NCI-H69 (cell line): ENCODE measurements around the gene CAPN13.

ENCODE experiments used
- DNase-seq: peaks from one replicate; lab custom pipeline; 2025; lab: John Stamatoyannopoulos, UW

CAPN13 gene, protein sequence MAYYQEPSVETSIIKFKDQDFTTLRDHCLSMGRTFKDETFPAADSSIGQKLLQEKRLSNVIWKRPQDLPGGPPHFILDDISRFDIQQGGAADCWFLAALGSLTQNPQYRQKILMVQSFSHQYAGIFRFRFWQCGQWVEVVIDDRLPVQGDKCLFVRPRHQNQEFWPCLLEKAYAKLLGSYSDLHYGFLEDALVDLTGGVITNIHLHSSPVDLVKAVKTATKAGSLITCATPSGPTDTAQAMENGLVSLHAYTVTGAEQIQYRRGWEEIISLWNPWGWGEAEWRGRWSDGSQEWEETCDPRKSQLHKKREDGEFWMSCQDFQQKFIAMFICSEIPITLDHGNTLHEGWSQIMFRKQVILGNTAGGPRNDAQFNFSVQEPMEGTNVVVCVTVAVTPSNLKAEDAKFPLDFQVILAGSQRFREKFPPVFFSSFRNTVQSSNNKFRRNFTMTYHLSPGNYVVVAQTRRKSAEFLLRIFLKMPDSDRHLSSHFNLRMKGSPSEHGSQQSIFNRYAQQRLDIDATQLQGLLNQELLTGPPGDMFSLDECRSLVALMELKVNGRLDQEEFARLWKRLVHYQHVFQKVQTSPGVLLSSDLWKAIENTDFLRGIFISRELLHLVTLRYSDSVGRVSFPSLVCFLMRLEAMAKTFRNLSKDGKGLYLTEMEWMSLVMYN

DNA sequence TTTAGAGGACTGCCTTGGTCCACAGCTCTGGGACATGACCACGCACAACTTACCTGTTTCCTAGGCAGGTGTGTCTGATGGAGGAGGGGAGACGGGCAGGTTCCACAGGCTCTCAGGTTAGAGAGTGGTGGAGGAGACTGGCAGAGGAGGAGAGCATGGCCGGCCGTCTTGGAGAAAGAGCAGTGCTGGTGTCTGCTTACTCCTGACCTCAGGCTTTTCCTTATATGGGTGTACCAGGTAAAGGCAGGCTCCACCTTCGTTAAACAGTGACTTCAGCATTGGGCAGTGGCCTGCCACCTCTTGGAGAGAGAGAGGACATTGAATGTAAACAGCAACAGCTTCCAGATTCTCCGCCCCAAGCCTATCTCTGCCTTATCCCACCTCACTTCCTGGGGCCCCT lies at the start of gene CAPN13:
Gene CAPN13 (minus strand): TSS at position 198 of the 400 bp plus-strand sequence. CDS start 20,121 bp downstream, outside the sequence.
- DNase-seq, result peak; percentile 19

DNA sequence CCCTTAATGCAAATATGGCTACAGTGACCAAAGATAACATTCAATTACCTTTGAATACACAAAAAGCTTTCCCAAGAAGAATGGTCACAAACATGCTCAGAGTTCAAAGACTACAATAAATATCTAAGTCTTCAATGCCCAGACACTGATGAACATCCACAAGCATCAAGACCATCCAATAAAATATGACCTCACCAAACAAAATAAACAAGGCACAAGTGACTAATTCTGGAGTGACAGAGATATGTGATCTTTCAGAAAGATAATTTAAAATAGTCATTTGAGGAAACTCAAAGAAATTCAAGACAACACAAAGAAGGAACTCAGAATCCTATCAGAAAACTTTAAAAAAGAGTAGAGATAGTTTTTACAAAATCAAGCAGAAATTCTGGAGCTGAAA lies 40.6 kb upstream of the CAPN13 start:
- DNase-seq, result no peak

DNA sequence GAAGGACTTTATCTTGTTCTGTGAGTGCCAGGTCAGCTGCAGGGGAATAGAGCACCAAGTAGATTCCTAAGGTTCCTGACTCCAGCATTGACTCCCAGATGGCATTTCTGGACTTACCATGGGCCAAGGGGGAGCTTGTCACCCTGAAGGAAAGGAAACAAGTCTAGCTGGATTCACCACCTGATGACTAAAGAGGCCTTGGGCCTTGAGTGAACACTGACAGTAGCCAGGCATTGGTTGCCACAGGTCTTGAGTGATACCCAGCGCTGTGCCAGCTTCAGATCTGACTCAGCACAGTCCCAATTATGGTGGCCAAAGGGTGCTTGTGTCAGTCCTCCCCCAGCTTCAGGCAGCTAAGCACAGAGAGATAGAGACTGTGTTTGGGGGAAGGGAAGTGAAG lies 40.1 kb upstream of the CAPN13 start:
- DNase-seq, result no peak

DNA sequence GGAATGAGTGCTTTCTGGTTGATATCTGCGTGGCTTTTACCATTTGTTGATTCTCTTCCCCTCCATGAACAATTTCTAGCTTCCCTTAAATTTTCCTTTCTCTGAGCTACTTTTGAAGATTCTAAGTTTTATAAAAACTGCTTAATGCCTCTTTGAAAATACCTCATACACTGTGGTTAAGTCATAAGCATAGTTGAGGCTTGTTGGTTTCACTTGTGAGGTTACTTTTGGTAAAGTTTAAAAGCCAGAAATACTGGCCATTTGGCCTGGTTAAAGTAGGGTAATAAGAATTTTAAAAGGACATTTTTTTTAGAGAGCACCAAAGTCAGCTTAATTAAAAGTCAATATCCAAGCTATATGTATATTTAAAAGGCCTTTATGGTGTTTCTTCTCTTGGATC lies 21.3 kb upstream of the CAPN13 start:
- DNase-seq, result no peak

DNA sequence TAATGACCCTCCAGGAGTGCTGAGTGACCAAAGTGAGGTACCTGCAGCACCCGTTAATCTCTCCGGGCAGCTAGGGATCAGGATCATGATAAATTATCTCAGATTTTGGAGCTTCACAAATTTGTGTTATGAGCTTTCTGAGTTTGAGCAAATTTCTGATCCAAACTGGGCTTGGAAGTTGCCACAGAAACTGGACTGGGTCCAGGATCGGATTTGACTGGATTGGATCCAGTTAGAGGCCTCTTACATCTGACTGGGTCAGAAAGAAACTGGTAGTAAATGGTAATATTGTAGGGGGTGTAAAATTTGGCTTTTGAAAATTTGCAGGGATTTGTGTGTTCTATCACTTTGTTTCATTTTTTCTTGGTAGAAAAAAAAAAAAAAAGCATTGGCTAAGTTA lies 19.7 kb upstream of the CAPN13 start:
- no peak for DNase-seq

DNA sequence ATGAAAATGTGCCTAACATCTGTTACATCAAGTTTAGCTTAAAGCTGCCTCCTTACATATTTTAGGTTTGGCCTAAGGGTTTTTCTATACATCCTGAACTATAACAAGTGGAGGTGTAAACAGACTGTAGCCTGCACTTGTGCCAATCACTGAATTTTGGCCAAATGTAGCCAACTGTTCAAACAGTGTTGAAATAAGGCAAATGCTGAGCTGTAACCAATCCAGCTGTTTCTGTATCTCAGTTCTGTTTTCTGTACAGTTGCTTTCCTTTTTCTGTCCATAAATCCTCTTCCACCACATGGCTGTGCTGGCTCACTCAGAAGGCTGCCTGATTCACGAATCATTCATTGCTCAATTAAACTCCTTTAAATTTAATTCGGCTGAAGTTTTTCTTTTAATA lies 19.2 kb upstream of the CAPN13 start:
- DNase-seq, result no peak

DNA sequence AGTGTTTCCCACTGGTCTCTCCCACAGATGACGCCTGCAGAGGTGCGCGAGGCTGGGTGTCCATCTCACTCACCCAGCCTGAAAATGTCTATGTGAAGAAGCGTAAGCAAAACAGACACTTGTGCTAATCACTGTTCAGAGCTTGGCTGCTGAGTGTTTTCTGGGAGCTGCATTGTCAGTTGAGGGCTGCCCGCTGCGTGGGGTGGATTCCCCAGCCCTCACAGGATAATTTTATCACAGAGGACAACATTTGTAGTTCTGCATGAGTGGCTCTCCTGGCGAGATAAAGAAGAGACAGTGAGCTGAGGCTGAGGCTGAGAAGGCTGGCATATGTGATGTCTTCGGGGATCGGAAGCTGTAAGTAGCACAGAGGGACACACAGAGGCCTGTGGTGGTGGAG lies 16.2 kb upstream of the CAPN13 start:
- DNase-seq, result peak; percentile 4

DNA sequence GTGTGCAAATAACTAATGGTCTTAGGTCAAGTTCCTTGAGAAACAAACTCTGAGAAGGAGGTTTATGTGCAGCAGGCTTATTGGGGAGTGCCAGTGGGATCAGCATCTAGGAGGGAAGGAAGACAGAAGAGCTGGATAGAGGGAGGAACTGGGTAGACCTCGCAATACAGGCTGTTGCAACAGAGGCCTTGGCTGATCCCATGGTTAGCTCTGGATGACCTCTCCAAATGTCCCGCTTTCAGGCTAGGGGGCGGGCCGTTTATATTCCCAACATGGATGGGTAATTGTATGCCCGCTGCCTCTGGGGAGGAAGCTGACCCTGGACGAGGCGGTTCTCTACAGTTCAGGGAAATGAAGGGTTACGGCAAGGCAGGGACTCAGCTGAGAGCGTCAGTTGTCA lies 14.7 kb upstream of the CAPN13 start:
- DNase-seq, result no peak

DNA sequence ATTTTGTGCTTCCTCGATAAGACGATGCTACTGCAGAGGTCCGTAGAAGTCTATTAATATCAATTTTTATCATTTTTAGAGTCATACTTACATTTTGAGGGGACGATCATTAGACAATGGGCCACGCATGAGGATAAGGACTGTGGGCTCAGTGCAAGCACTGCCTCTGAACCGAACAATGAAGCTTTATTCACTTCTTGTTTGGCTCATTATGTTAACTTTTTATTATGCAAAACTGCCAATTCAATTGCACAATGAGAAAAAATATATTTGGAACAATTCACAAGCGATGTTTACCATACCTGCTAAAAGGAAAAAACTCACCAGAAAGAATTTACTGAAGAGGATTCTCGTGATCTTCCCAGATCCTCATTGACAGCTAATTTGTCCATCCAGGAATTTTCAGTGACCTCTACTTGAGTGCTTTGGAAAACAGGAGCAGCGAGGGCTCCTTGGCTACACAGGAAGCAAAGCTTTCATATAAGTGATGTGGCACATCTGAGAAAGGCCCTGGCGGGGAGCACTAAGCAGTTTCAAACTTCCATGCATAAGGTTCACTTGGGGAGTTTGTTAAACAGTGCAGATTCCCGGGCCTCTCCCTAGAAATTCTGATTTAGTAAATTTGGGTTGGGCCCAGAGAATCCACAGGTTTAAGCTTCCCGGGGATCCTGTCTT lies 13.3 kb upstream of the CAPN13 start:
- DNase-seq, result no peak

DNA sequence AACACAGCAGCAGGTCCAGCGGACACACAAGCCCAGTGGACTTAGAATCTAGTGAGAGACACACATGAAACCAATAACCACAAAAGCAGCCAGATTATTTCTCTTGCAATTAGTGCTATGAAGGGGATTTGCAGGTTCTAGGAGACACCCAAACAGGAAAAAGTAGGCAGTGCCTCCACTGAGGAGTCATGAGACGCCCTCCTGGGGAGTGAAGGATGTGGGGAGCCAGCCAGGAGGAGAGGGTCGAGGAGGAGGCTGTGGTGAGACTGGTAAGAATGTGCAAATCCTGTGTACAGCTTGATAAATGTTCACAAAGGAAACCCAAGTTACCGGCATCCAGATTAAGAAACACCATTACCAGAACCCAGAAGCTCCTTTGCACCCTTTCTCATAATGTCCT lies 2.7 kb upstream of the CAPN13 start:
- DNase-seq, result peak; percentile 14

DNA sequence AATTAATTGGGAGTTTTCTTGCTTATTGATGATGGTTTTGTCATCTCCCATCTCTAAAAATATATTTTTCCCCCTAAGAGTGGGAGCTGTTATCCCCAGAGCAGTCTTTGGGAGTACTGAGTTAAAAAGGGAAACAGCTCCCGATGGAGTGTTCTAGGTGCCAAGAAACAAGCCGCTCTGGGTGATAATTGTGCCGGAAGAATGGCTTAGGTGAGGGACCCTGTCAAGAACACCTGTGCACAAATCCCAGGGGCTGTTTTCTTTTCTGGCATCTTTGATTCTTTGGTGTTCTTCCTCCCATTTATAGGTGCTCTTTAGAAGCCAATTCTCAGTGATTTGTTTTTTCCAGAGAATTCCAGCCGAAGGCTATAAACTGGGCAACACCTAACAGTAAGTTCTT lies 1.4 kb upstream of the CAPN13 start:
- no peak for DNase-seq

DNA sequence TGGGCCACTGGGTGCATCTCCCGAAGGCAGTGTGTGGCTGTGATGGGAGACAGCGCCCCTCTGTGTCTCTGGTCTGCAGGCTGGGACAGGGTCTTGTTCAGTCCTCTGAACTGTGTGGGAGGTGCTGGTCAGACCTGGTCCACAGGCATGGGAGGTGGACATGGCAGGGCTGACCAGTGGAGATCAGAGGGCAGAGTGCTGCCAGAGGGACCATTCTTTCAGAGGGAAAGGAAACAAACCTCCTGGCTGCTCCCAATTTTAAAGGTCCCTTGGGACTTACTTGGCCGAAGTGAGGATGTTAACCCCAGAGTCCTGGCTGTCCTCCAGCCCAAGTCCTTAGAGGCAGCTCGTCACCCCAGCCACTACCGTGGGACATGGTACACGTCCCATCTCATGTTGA lies 4.0 kb downstream of the CAPN13 start:
- DNase-seq, result no peak

DNA sequence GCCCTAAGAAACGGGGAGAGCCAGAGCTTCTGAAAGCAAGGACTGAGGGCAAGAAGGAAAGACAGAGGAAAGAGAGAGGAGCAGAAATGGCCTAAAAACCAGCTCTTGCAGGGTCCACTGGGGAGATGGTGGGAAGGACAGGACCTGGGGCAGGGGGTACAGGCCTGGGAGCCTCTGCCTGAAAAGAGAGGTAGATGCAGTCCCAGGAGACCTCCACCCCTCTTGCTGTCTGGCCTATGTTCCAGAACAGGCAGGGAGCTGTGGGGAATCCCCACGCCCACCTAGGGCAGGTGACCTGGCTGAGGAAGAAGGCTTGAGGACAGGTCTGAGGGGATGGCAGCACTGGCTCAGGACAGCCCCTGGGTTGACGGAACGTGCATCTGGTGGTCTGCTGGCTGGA lies 4.6 kb downstream of the CAPN13 start:
- no peak for DNase-seq

DNA sequence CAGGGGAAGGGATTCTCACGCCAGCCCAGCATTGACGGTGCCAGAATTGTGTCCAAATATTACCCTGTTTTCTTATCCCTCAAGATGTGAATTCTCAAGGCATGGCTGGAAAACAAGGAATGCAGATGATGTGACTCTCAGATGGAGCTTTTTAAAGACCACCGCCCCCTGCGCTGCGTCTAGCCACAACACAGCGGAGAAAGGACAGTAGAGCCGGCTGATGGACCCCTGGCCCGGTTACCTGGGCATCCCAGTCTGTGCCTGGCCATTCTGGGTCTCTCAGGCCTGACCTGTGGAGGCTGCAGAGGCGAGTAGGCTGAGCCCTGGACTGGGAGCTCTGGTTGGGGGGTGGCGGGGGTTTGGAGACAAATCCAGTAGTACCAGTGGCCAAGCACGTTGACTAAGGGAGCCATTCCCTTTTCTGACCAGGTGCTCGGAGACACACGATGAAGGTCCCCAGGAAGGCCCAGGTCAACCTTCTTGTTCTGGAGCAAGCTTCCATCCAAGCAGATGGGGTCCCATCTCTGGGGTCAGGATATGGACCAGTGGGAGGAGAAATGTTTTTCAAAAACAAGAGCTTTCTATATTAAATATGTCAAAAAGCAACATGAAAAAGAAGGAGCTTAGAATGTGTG lies 5.3 kb downstream of the CAPN13 start:
- DNase-seq, result no peak

DNA sequence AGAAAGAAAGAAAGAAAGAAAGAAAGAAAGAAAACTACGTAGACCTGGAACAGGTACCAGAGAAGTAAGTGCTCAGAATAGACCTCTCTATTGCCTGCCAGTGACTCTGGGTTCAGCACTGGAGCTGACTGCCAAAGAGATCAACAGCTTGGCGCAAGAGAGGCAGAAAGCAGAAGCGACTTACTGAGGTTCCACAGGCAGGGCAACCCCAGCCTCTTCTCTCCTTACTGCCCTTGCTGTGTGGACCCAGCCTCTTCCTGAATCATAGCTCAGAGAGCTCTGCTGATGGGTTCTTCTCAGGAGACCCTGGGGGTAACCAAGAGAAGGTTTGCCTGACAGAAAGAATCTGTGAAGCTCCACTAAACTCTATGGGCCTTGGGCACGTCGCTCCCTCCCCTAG lies 7.1 kb downstream of the CAPN13 start:
- no peak for DNase-seq

DNA sequence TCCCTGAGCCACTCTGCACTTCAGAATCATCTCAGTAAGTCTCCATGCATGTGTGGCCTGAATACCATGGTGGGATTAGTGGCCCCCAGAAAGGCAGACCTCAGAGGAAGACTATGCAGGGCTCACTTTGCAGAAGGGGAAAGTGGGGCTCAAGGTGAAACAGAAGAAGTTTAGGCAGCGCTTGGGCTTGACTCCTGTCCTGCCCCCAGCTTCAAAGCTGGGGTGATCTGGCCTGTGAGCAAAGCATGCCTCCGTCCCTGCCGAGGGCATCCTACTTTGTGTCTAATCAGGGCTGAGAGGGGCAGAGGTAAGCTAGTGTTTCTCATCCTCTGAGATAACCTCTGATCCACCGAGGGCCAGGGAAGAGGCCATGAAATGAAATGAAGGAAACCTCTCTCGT lies 7.9 kb downstream of the CAPN13 start:
- DNase-seq, result no peak

DNA sequence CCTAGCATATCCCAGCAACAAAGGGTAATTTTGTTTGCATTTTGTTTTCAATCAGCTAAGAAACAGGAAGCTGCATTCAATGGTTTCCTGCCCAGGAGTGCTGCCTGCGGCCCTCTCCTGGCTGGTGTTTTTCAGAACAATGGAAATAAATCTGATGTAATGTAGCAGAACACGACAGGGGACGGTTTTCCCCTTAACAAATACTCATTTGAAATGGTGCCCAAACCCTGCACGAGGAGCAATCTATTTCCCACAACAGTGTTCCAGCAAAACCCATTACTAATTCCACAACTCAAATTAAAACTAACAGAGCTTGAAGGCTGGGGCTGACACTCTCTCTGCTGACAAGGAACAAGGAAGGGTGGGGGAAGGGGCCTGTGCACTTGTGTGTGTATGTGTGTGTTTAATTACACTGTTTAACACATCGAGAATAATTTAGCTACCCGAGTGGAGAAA lies 8.7 kb downstream of the CAPN13 start:
- DNase-seq, result peak; percentile 34

DNA sequence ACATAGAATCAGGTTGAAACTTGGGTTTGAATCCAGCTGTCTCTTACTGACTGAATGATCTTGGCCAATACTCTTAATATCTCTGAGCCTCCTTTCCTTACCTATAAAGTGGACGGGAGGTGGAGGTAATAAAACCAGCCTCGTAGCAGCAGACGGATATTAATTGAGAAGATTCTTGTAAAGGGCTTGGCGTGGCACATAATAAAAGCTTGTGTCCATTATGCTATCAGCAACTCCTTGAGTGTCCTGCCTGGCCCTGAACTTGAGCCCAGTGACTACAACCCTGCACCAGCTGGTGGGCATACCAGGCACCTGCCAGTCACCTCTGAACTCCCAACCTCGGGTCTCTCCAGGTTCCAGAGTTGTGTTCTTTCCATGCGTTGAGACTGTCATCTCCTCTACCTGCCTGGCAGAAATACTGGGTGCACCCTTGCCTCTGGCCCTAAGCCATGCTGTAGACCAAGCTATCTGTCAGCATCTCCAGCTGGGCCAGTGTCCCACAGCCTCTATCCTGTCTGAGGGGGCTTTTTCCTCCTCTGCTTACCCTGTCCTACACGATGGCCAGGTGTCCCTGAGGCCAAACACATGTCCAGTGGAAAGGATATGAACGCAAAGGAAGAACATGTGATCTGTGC lies 9.7 kb downstream of the CAPN13 start:
- DNase-seq, result no peak

DNA sequence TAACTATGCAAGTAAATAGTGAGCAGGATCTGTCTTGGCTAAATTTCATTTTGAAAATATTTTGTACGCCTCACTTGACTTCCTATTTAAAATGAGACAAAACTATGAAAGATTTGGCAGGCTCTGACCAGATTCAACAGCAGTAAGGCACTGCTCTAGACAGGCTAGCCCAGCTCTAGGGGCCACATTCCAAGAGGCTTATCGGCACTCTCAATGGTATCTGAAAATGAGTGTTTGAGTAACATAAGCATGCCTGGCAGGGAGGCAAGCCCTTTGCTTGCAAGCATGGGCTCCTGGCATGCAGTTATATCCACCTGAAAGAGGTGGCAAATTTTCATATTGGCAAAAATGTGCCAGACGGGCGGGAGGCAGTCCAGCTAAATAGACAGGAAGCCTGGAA lies 10.5 kb downstream of the CAPN13 start:
- no peak for DNase-seq

DNA sequence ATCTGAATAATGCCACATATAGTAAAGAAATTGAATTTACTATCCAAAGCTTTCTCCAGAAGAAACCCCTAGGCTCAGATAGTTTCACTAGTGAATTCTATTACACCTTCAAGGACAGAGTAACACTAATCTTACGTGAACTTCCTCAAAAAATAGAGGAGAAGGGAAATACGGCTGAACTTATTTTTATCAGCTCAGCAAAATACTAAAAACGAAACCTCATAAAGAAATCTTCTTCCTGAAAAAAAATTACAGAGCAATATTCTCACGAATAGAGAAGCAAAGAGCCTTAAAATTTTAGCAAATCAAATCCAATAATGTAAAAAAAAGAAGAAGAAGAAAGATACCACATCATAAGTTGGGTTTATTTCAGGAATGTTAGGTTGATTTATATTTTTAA lies 14.7 kb downstream of the CAPN13 start:
- DNase-seq, result no peak

DNA sequence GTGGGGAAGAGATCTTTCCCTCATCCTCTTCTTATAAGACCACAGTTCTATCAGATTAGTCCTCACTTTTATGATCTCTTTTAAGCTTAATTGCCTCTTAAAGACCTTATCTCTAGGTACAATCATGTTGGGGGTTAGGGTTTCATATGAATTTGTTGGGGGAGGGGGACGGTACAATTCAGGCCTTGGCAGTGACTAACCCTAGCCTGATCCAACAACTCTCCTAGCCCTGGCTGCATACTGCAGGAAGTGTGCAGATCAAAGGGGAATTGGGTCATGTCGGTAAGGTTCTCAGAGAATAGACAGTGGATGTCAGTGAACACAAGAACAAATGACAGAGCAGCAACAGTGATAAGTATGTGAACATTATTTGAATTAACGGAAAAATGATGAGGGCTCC lies 16.4 kb downstream of the CAPN13 start:
- no peak for DNase-seq

DNA sequence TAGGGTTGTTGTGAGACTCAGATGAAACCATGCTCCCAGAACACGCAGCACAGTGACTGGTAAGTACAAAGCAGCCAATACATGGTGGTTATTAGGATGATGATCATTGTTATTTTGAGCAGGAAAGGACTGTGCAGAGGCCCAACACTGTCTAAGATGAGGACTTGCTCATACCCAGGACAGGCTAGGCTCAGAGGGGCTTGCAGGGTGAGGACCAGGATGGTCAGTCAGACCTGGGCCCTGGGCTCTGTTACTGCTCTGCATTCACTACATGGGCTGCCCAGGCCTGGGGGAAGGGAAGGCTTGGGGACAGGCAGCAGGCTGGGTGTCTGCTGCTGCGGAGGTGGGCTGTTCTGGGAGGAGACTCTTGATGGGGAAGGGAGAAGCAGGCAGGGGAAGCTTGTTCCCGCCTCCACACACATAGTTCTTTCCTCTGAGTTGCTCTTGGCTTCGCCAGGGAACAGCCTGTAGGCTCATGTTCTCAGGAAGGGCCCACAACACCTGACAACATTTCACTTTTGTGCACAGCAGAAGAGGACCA lies 17.5 kb downstream of the CAPN13 start:
- DNase-seq, result no peak
